Measurements from ENCODE around the gene MERTK. TPM values are rescaled to one million over a fixed set of nuclear protein-coding genes. Genes with fewer than 3 reads are reported as not detected.

MERTK gene
- total RNA-seq, 2 experiments from 2014 or later = 0.51 to 0.65 TPM

DNA sequence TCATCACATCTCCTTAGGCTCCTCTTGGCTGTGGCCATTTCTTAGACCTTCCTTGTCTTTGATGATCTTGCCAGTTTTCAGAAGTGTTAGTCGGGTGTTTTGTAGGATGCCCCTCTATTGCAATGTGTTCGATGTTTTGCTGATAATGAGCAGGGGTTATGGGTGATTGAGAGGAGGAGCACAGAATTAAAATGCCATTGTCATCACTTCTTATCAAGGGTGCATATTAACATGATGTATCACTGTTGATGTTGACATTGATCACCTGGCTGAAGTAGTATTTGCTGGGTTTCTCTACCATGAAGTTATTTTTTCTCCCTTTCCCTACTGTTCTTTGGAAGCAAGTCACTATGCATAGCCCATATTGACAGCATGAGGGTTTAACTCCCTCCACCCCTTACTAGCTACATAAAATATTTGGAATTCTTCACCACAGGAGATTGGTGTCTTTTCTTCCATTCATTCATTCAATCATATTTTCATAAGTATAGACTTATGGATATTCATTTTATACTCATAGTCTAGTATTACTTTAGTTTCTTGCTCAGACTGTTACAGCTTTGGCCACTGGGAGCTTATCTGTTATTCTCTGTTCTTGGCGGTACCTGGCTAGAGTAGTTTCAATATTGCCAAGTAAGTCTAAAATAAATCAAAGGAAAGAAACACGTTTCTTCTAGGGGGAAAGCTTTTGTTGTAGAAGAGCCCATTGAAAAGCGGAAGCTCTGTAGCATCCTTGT is 102.2 kb downstream of the MERTK start:
- ChIA-PET POLR2A (no interaction called here), CTCF (interaction anchor here (1.4 kb wide), 1 partner anchor 15 kb away, joined by 3 read pairs; no protein-coding TSS in a partner anchor)

DNA sequence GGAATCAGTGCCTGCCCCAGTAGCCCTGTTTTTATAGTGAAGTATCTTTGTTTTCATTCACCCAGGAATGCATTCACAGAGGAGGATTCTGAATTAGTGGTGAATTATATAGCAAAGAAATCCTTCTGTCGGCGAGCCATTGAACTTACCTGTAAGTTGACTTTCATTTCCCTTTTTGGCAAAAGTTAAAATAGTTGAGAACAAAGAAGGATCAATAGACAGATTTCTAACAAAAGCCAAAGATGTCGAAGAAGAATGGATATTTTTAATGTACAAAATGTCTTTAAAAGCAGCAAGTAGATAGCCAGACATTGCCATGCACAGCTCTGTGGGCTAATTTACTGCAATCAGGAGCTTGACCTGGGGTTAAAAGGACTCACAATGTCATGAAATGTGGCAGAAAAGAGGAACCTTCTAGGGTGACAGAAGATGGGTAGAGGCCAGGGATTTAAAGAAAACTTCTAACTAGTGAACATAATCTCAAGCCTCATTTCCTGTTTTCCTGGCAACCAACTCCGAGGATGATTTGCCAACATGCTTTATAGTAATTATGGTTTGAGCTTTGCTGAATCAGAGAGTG is 102.8 kb downstream of the MERTK start:
- CTCF ChIA-PET = interaction anchor here (0.5 to 1.4 kb wide), 2 partner anchors 9 to 15 kb away, joined by 3 read pairs; no protein-coding TSS in a partner anchor
- POLR2A ChIA-PET = no interaction called here

GRCh38 chr2:112001942-112002341 is 103.5 kb downstream of the MERTK start:
- CTCF ChIA-PET = interaction anchor here (1.4 kb wide), 1 partner anchor 16 kb away, joined by 3 read pairs; no protein-coding TSS in a partner anchor
- POLR2A ChIA-PET = no interaction called here

- POLR2A ChIA-PET = no interaction called here
- CTCF ChIA-PET = no interaction called here
Observed at GRCh38 chr2:112003576-112004252, 105.3 kb downstream of the MERTK start.

GRCh38 chr2:112004253-112004645 is 105.8 kb downstream of the MERTK start:
- POLR2A ChIA-PET = no interaction called here
- CTCF ChIA-PET = no interaction called here

GRCh38 chr2:112005406-112006075 is 107.1 kb downstream of the MERTK start:
- ChIA-PET POLR2A (no interaction called here), CTCF (no interaction called here)

DNA sequence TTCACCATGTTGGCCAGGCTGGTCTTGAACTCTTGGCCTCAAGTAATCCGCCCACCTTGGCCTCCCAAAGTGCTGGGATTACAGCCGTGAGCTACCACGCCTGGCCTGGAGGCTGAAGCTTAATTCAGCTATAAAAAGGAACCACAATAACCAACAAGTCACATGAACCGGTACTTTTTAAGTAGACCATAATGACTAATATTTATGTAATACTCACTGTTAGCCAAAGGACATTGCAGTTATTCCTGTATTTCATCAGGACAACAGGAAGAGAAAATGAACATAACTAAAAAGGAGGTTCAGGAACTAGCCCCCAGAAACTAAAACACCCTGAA is 107.6 kb downstream of the MERTK start:
- POLR2A ChIA-PET = no interaction called here
- CTCF ChIA-PET = no interaction called here

DNA sequence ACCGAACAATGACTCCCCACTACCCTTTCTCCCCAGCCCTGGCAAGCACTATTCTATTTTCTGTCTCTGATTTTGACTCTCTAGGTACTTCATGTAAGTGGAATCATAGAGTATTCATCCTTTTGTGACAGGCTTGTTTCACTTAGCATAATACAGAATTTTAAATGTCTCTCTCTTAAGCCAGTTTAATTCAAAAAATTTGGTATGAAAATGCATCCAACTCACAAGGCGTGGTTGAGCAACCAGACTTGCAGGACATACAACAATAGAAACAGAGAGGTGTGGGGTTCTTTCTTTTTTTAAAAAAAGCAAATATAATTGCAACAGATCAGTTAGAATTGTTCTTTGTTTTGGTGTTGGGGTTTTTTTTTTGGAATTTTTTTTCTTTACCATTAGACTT is 109.1 kb downstream of the MERTK start:
- ChIA-PET CTCF (no interaction called here), POLR2A (no interaction called here)

GRCh38 chr2:112008910-112009485 is 110.6 kb downstream of the MERTK start:
- ChIA-PET CTCF (no interaction called here), POLR2A (no interaction called here)

GRCh38 chr2:112010751-112011150 is 112.3 kb downstream of the MERTK start:
- POLR2A ChIA-PET = no interaction called here
- CTCF ChIA-PET = no interaction called here

GRCh38 chr2:112012556-112012955 is 114.1 kb downstream of the MERTK start:
- ChIA-PET POLR2A (no interaction called here), CTCF (no interaction called here)

DNA sequence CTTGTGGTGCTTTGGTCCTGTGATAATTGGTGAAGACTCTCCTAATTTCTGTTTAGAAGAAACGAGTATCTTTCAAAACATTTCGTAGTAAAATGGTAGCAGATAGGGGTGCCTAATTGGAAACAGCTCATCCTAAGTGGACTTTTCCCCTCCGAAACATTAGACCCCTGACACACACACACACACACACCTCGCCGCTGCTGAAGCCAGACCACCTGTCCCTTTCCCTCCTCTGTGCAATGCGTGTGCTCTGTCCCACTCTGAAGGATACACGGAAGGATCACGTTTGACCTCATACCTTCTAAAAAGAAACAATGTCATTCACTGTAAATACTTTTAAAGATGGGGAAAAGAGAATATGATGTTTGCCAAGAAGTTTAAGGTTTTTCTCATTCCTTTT is 120.4 kb downstream of the MERTK start:
- ChIA-PET CTCF (no interaction called here), POLR2A (no interaction called here)

- ChIA-PET CTCF (no interaction called here), POLR2A (no interaction called here)
Observed at GRCh38 chr2:112019569-112019982, 121.2 kb downstream of the MERTK start.

- POLR2A ChIA-PET = no interaction called here
- CTCF ChIA-PET = interaction anchor here (0.6 kb wide), 1 partner anchor 111 kb away, joined by 4 read pairs; no protein-coding TSS in a partner anchor
Observed at GRCh38 chr2:112020561-112020960, 122.2 kb downstream of the MERTK start.

DNA sequence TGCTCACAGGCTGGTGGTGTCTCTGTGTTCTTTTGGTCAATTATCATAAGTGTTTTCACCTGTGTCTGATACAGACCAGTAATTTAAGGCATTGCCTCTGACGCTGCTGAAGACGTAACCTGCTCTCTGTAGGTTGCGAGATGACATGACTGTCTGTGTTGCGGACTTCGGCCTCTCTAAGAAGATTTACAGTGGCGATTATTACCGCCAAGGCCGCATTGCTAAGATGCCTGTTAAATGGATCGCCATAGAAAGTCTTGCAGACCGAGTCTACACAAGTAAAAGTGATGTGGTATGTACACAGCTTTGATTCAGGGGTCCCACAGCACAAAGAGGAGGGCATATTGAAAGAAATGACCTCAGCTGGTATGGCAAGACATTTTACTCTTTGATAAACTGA is 122.9 kb downstream of the MERTK start:
- CTCF ChIA-PET = no interaction called here
- POLR2A ChIA-PET = no interaction called here

- CTCF ChIA-PET = no interaction called here
- POLR2A ChIA-PET = no interaction called here
Observed at GRCh38 chr2:112021781-112022231, 123.4 kb downstream of the MERTK start.

GRCh38 chr2:112023707-112024106 is 125.3 kb downstream of the MERTK start:
- CTCF ChIA-PET = no interaction called here

GRCh38 chr2:112024231-112024630 is 125.8 kb downstream of the MERTK start:
- ChIA-PET CTCF (no interaction called here), POLR2A (no interaction called here)

More at GRCh38 chr2:112023707-112024106, 125.3 kb downstream of the MERTK start:
- POLR2A ChIA-PET = no interaction called here

- ChIA-PET CTCF (no interaction called here), POLR2A (no interaction called here)
Observed at GRCh38 chr2:112024896-112025491, 126.6 kb downstream of the MERTK start.

GRCh38 chr2:112026509-112026908 is 128.1 kb downstream of the MERTK start:
- POLR2A ChIA-PET = no interaction called here
- CTCF ChIA-PET = no interaction called here
